Activated effector memory CD4-positive, alpha-beta T cell treated with anti-CD3 and anti-CD28 coated beads, Interleukin-2, amount 50 U/mL, for 16 hours (primary cell): ENCODE results near the gene IRAG1.
"Not testable (repeated sequence)": the region's sequence is repeated elsewhere in the genome, so short reads cannot be mapped to it uniquely, and the experiment has no call there.

ENCODE experiments used
- DNase-seq: peaks from one replicate; pipeline ENCODE4 v3.0.0-alpha.2; 2020

IRAG1 gene

DNA sequence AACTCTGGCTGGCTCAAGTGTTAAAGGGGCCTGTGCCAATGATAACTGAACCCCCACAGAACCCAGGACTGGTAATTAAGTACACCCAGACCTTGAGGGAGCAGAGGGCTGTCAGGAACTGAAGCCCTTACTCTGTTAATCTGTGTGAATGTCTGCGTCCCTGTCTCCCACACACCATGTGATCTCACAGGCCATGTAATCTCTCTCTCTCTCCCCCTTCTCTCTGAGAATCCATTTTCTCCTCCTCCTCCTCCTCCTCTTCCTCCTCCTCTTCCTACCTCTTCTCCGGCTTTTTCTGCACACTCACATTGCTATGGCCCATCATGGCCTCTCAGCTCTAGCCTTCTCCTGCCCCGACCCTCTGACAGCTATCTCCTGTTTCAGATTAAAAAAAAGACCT, 14.6 kb upstream of the IRAG1 start:
- no peak for DNase-seq

DNA sequence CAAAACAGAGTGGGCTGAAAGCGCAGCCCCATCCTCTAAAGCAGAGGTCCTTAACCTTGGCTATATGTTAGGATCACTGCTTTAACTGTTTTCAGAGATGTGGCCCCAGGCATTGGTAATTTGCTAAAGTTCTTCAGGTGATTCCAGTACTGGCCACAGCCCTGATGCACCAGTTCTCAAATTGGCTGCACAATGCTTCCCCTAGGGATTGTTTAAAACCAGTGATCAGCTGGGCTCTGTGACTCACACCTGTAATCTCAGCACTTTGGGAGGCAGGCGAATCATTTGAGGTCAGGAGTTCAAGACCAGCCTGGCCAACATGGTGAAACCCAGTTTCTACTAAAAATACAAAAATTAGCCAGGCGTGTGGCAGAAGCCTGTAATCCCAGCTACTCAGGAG, 8.4 kb upstream of the IRAG1 start:
- DNase-seq: no peak

DNA sequence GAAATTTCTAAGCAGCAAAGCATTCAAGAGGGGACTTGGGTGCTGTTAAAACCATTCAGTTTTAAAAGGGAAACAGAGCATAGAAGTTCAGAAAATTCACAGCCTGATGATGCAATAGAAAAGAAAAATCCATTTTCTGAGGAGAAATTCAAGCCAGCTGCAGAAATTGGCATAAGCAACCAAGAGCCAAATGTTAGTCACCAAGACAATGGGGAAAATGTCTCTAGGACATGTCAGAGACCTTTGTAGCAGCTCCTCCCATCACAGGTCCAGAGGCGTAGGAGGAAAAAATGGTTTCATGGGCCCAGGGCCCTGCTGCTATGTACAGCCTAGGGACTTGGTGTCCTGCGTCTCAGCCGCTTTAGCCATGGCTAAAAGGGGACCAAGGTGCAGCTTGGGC, 5.5 kb upstream of the IRAG1 start:
- no peak for DNase-seq

DNA sequence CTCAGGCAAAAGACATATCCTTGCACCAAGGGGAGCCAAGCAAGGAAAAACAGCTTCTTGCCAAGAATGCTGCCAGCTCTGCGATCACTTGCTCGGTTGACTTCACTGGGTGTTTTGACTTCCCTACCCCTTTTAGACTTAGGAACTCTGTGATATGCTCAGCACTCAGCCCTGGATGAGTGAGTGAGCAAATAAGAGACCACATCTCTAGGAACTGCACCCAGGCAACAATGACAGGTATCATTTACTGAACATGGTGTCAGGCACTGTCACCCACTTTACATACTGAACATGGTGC, 3.7 kb upstream of the IRAG1 start:
- no peak for DNase-seq

DNA sequence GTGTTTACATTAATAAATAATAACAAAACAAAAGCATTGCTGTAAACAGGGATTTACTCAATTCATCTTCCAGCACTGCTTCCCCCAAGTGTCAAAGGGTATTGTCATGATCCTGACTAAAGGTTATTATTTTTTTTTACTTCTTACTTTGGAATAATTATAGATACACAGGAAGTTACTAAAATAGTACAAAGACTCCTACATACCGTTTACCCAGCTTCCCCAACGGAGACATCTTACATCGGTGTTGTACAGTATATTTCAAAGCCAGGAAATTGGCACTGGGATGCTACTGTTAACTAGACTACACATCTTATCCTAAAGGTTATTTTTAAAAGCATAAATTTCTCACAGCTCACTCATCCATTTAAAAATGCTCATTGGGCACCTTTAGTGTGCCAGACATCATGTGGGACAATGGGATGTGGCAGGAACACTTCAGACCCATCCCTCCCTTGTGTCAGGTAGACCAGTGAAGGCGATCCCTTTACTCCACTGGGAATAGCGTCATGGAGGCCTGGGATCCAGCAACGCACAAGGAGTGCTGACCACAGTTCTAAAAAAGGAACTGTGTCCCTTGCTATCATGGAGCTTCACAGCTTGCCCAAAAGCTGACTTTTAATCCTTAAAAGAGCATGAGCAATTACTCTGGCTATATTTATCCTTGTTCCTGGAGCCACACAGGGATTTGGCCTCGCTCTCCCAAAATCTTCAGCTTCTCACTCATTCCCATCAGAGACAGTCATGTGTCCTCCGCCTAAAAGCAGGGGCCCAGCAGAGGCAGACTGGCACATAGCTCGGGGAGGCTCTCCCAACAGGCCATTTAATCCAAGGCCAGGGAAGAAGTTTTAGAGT, 3.1 kb upstream of the IRAG1 start:
- no peak for DNase-seq

DNA sequence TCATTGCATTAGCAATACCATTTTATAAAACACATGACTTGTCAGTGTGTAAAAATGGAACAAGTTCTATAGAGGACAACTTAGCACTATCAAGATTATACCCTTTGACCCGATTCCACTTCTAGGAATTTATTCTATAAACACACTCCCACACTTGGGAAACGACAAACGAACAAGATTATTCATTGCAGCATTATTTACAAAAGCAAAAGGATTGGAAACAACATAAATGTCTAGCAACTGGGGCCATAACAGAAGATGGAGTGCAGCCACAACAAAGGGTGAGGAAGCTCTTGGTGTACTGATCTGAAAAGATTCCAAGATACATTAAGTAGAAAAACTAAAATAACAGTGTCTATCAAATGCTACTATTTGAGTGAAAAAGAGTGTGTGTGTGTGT, 2.3 kb upstream of the IRAG1 start:
- no peak for DNase-seq

DNA sequence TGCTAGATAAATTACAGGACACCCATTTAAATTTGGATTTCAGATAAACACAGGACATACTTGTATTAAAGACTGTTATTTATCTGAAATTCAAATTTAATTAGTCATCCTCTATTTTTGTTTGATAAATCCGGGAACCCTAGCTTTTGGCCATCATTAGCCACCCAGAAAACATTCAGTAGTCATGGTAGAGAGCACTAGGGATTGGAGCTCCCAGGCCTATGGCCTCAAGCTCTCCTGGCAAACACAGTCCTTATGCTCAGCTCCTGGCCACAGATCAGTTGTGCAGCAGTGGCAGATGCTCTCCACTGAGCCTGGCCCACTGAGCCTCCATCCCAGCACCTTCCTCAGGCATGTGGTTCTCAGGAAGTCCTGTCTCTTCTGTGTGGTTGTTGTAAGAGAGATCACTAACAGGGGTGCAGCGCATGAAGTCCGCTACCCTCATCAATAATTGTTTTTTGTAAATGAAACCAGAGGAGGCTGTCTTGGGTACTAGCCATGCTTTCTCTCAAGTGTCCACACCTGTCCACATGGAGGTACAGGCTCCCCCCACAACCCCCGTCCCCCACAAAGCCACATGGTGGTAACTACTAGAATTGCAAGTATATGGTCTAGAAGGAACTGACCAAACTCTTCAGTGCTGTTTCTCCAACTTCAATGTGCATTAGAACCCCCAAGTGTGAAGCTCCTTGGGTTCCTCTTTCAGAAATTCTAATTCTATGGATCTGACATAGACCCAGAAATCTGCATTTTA, 1.1 kb upstream of the IRAG1 start:
- DNase-seq: no peak

DNA sequence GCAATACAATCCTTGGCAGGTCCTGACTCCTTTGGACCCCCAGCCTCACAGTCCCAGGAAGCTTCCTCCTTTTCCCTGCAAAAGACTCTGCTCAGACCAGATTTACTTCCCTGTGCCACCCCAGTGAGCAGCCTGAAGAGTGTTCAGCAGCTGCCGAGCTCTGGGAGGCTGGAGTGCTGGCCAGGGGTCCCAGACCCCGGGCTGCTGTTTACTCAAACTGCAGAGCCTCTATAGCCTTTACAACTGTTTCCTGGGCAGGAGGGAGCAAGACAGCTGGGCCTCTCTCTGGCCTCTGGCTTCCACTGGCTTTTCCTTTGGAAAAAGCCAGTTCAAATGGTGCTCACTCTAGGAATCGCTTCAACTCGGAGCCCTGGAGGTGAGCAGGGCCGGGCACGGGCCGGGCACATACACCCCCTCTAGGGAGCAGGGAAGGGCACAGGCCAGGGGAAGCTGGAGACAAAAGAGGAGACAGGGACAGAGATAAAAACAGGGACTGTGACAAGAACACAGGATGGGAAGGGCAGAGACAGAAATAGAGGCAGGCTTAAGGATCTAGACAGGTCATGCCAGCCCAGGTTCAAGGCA, 932 bp downstream of the IRAG1 start:
- DNase-seq: no peak

DNA sequence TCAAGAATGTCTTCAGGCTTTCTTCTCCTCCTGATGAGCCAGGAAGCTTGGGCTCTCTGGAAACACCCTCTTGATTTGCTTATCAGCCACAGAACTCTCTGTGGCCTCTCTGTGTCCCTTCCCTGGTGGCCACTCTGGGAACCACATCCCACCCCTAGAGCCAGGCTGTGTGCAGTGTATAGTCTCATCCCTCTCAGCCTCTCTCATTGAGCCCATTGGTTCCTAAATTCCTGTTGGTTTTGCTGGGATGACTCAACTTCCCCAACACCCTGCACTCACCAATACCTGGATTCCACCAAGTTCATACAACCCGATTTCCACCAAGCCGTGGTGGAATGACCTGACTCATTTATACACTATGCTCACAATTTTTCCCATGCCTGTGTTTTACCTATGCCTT, 5.2 kb downstream of the IRAG1 start:
- DNase-seq: no peak

DNA sequence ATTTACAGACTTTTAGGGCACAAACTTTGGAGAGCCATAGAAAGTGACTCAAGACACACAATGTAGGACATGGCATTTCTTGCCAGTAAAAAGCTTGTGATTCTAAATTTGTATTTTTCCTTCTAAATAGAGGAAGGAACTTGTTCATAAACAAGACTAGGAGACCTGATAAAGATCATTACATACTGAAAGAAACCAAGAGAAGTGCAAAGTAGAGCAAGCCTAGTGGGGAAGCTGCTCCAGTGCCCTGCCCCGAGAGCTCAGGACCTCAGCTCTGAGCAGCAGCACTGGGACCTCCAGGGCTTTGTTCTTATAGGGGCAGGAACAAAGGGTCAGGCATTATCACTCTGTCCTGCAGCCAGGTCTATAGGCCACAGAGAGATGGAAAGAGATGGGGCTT, 7.2 kb downstream of the IRAG1 start:
- no peak for DNase-seq

DNA sequence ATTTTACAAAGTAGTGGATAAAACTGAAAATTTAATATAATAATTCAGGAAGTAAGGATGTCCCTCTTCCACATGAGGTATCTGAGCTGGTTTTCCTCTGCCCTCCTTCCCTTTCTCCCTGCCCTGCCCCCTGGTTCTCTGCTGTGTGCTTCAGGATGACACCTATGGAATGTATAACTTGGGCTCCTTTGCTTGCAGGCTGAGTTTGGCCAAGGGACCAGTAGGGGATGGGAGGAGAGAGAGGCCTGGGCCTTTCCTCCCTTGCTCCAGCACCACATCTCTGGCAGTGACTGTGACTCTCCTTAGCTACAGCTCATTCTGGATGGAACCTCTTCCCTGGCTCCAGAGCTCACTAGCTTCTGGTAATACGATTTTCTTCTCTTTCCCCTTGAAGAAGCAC, 10.1 kb downstream of the IRAG1 start:
- DNase-seq: no peak

DNA sequence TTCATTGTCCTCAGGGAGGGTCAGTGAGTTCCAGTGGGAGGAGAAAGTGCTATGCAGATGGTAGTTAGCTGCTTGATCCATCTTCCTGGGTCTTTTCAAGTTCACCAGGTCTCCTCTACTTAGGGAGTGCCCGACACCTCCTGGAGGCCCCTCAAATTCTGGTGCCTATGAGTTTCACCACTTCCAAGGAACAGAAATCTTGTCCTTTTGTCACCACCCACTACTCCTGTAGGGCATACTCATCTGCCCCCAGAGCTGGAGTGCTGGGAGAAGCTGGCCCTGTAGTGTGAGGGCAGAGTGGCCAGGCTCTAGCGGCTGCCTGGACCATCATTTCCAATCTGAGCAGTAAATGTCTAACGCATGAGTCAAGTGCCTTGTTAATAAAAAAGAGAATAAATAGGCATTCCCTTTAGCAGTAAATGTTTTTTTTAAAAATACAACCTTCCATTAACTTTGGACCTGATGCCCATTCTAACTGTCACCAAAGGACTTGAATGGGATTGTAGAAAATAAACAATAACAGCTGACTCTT, 12.5 kb downstream of the IRAG1 start:
- no peak for DNase-seq

DNA sequence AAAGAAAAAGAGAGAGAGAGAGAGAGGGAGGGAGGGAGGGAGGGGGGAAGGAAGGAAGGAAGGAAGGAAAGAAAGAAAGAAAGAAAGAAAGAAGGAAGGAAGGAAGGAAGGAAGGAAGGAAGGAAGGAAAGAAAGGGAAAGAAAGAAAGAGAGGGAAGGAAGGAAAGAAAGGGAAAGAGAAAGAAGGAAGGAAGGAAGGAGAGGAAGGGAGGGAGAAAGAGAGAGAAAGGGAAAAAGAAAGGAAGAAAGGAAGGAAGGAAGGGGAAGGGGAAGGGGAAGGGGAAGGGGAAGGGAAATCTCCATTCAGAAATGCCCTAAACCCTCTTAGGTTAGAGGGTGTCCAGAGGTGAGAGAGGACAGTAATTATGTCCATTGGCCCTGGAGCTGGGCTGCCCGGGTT, 13.3 kb downstream of the IRAG1 start:
- DNase-seq: not testable (repeated sequence)

DNA sequence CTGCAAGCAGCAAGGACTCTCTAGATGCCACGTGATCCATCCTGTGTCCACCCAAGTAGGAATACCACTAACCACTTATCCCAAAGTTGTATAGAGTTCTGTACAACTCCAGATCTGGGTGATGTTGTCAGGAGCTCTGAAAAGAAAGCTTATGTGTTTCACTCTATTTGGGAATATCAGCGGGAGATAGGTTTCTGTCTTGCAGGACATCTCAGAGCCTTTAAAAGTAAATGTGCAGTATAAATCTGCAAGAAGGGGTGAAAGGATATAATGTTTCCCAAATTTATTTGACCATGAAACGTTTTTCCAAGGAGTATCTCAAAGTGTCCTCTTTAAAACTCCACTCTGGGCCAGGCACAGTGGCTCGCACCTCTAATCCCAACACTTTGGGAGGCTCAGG, 13.9 kb downstream of the IRAG1 start:
- DNase-seq: no peak

DNA sequence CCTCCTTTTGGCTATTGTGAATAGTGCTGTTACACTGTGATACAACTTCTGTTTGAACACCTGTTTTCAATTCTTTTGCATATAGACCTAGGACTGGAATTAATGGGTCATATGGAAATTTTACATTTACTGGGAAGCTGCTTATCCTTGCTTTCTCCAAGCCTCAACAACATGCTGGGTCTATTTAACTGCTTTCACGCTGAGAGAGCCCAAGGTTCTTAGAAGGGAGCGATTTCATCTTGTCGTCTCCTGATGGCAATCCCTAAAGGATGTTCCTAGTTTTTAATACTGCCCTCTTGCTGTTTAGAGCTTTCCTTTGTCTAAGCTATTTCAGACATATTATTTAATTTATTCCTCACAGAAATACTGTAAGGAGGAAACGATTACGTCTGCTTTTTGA, 15.5 kb downstream of the IRAG1 start:
- DNase-seq: no peak

DNA sequence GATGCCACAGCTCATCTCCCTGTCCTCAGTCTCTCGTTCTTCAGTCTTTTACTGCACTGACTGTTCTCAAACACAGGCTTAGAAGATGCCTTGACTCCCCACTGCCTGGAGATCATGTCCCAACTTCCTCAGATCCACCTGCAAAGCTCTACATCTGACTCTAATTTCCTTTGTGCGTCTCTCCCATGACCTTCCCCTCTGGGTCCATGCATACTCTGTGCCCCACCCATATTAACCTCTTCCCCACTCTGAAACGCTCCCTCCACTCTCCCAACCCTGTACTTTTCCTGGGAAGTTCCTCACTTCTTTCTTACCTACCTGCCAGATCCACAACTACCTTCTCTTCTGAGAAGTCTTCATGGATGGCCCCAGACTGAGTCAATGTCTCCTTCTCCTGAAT, 16.6 kb downstream of the IRAG1 start:
- DNase-seq: no peak

DNA sequence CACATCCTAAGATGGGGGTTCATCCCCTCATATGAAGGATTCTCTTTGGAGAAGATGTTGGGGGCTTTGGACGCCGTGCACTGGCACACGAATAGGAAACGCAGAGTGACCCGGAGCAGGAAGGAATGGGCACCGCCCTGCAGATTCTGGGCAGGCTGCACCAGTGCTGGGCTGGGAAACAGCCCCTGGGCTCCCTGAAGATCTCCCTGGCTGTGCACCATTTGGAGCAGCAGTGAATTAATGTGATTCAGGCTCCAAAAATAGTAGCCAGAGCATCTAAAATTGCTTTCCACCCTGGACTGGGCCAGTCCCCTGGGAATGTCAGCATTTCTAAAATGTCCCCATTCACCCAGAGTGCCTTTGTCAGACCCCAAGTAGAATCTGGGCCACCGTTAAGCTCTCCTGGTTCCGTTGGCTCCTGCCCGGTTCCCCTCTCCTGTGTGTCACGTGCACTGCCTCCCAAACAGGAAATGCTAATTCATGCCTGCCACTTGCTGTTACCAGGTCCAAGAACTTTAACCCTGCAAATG, 18.6 kb downstream of the IRAG1 start:
- no peak for DNase-seq

DNA sequence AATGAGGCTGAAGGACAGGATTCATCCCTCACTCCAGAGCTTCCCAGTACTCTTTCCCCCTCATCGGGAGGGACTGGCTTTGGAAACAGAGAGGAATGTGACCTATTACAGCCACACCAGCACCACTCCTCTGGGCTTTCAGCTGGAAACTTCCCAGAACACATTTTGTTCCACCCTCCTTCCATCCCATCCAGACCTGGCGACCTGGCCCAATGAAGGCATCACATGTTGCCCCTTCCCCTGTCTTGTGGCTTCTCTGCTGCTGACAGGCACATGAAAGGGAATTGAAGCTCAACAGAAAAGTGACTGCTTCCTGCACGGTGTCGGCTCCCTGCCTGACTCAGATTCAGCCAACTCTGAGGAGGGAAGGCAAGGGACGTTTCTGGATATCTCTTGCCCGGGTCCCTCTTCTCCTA, 19.1 kb downstream of the IRAG1 start:
- DNase-seq: no peak

DNA sequence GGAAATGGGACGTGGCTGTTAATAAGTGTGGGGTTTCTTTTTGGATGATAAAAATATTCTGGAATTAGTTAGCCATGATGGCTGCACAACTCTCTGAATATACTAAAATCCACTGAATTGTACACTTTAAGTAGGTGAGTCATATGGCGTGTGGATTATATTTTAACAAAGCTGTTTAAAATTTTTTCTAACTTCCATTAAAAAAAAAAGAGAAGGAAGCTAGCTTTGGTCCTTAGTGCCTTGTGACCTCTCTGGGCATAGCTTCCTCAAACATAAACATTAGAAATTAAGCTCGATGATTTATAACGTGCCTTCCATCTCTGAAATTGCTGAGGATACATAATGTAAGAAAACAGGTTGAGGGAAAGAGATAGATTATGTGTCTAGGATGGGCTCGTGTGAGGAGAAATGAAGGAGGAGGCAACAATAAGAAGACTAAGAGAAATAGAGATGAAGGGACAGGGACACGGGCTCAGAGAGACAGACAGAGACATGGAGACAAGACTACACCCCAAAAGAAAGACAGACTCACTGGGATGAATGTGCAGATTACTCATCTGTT, 20.0 kb downstream of the IRAG1 start:
- DNase-seq: no peak

DNA sequence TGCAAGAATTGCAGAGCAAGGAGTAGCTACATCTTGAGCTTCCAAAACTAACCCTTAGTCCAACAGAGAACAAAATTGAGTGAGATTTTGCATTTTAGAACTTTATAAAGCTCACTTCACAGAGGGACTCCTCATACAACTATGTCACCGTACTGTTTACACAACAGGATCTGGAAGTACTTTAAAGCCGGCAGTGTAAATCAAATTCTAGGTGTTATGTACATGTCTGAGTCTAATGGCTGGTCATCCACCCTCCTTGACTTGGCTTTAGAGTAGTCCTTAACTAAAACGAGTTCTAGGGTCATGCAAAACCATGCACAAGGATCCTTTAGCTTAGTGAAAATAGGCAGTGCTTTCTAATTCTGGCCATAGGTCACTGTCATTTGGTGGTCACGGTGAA, 23.5 kb downstream of the IRAG1 start:
- no peak for DNase-seq

DNA sequence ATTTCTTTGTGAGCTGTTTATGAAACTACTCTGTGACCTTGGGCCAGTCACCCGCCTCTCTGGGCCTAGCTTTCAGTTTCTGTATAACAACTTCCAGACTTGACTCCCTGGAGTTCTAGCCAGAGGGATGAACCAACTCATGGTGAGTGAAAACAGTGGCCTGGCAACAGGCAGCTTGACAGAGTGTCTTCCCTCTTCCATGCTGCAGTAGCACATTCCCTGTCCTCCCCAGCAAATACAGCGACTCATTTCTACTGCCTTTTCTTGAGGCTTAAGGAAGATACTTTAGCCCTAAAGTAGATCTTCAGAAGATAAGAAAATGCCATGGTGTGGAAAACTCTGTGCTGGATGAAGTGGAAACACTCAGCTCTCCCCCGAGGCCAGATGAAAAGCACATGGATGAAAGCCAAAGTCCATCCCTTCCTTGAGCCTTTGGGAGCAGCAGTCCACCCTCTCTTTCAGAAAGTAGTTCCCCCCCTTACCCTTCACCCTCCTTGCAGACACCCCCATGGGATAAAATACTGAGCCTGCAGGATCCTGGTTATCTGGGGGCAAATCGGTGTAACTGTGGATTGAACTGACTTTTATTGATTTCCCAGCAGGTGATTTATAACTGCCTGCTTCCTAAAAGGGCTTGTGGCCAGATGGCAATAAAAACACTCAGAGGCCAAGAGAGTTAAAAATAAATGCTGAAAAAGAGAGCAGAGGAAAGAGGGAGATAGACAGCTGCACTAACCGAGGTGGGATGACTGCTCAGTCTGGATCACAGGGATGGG, 24.1 kb downstream of the IRAG1 start:
- DNase-seq: no peak

DNA sequence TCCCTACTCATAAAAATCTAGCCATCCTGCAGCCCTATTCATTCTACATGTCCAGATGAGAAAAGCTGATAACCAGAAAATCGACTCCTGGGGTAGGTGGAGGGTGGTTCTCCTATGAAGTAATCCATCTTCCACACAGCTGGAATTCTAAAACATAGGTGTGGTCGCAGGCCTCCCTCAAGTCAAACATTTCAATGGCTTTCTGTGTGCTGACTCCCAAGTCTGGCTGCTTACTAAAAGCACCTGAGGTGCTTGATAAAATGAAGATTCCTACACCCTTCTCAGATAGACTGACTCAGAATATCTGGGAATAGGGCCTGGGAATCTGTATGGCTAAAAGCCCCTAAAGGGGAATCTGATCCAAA, 26.1 kb downstream of the IRAG1 start:
- no peak for DNase-seq
